ENCODE data around the gene RASA3. TPM values are rescaled to one million over a fixed set of nuclear protein-coding genes. Genes with fewer than 3 reads are reported as not detected.
A peak's percentile ranks its signal among the peaks of the same experiment; 100 is the strongest.
"Not testable (repeated sequence)": the region's sequence is repeated elsewhere in the genome, so short reads cannot be mapped to it uniquely, and the experiment has no call there.

RASA3 gene
- total RNA-seq, 3 donors from 2014 or later (not counting 1 experiment from before 2014, with no cell fraction given): 252 to 277 (median 274) TPM

GRCh38 chr13:114115191-114115671, 17.2 kb downstream of the RASA3 start:
- no peak for TF ChIP-seq CTCF (IDR thresholded peaks at IDR 0.05)
- Histone ChIP-seq H3K27ac (ENCODE audit: low read length) (peak overlapping the region; percentile 65), H3K4me3 (ENCODE audit: low read length) (no peak overlapping the region), H3K36me3 (ENCODE audit: control insufficient read depth, insufficient read depth, low read length) (peaks cover 31% of the 10 kb centered on the region), H3K27me3 (ENCODE audit: control insufficient read depth, insufficient read depth, low read length) (no peaks in the 10 kb centered on the region), H3K9me3 (ENCODE audit: control insufficient read depth, insufficient read depth, low read length) (no peaks in the 10 kb centered on the region), H3K4me1 (ENCODE audit: control insufficient read depth, insufficient read depth, low read length) (peaks cover 84% of the 10 kb centered on the region)
- Mint-ChIP-seq H3K36me3 (no peaks in the 10 kb centered on the region), H3K4me3 (peak overlapping the region; percentile 81), H3K27ac (peak overlapping the region; percentile 91 to 92), H3K9me3 (no peaks in the 10 kb centered on the region), H3K4me1 (peaks cover 52 to 74% of the 10 kb centered on the region in 2 donors), H3K27me3 (ENCODE audit: low read depth in 2 of 2) (no peaks in the 10 kb centered on the region)
- WGBS (ENCODE audit: insufficient coverage): 57% methylated on average over 25 of the region's 25 CpGs
- ATAC-seq (peak; percentile 33 to 58 (median 48)), DNase-seq (peak in 1 of 2 donors; percentile 46)
- intact Hi-C loops (cut with micrococcal nuclease): no loop called here

DNA sequence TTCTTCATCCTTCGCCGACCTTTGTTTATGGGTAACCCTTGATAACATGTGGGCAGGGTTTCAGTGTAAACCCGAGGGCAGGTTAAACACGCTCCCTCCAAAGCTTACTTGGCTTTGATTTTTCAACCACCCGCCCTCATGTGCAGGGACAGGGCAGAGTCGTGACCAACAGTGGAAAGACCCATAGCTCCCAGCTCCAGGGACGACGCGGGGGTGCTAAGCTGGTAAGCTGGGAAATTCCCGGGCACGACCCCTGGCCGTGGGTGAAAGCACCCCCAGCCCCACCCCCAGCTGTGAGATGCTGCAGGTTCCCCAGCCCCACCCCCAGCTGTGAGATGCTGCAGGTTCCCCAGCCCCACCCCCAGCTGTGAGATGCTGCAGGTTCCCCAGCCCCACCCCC, 17.8 kb downstream of the RASA3 start:
- H3K27me3 Mint-ChIP-seq (ENCODE audit: low read depth in 2 of 2); H3K27me3 ChIP-seq (ENCODE audit: control insufficient read depth, insufficient read depth, low read length); H3K9me3 ChIP-seq (ENCODE audit: control insufficient read depth, insufficient read depth, low read length); H3K4me3 ChIP-seq (ENCODE audit: low read length); H3K36me3 Mint-ChIP-seq; intact Hi-C loops (cut with micrococcal nuclease); ATAC-seq; H3K9me3 Mint-ChIP-seq: not testable (repeated sequence)
- peak in 1 of 2 donors; percentile 19 for DNase-seq
- Histone ChIP-seq H3K4me1 (ENCODE audit: control insufficient read depth, insufficient read depth, low read length) (peaks cover 87% of the 10 kb centered on the region), H3K36me3 (ENCODE audit: control insufficient read depth, insufficient read depth, low read length) (peaks cover 31% of the 10 kb centered on the region), H3K27ac (ENCODE audit: low read length) (peak overlapping the region; percentile 40)
- 57% methylated on average over 12 of the region's 12 CpGs for WGBS (ENCODE audit: insufficient coverage)
- Mint-ChIP-seq H3K27ac (peak overlapping the region; percentile 91 to 92), H3K4me3 (peak overlapping the region; percentile 76), H3K4me1 (peaks cover 57 to 78% of the 10 kb centered on the region in 2 donors)

- Histone ChIP-seq H3K9me3 (ENCODE audit: control insufficient read depth, insufficient read depth, low read length) (no peaks in the 10 kb centered on the region), H3K36me3 (ENCODE audit: control insufficient read depth, insufficient read depth, low read length) (peaks cover 31% of the 10 kb centered on the region), H3K4me3 (ENCODE audit: low read length) (no peak overlapping the region), H3K27ac (ENCODE audit: low read length) (peak overlapping the region; percentile 40), H3K27me3 (ENCODE audit: control insufficient read depth, insufficient read depth, low read length) (no peaks in the 10 kb centered on the region), H3K4me1 (ENCODE audit: control insufficient read depth, insufficient read depth, low read length) (peaks cover 87% of the 10 kb centered on the region)
- Mint-ChIP-seq H3K9me3 (no peaks in the 10 kb centered on the region), H3K27ac (peak overlapping the region; percentile 91 to 92), H3K36me3 (no peaks in the 10 kb centered on the region), H3K4me1 (peaks cover 59 to 78% of the 10 kb centered on the region in 2 donors), H3K4me3 (peak overlapping the region; percentile 76), H3K27me3 (ENCODE audit: low read depth in 2 of 2) (no peaks in the 10 kb centered on the region)
- WGBS (ENCODE audit: insufficient coverage): 75% methylated on average over 18 of the region's 18 CpGs
- no peak for TF ChIP-seq CTCF (IDR thresholded peaks at IDR 0.05)
- no peak for ATAC-seq
- peak in 1 of 2 donors; percentile 14 for DNase-seq
- intact Hi-C loops (cut with micrococcal nuclease): no loop called here
Observed at GRCh38 chr13:114114006-114114640, 18.3 kb downstream of the RASA3 start.

DNA sequence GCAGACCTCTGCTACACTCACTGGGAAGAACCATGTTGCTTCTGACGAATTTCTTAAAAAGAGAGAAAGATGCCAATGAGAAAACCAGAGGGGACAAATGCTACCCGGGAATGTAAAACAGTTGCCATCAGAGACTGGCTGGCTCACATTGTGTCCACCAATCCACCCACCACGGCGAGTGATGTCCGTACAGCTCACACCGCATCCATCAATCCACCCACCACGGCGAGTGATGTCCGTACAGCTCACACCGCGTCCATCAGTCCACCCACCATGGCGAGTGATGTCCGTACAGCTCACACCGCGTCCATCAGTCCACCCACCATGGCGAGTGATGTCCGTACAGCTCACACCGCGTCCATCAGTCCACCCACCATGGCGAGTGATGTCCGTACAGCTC, 19.0 kb downstream of the RASA3 start:
- intact Hi-C loops (cut with micrococcal nuclease); H3K36me3 Mint-ChIP-seq: not testable (repeated sequence)

More for the DNA sequence above, 19.0 kb downstream of the RASA3 start:
- peak overlapping the region; percentile 66 for H3K4me3 Mint-ChIP-seq
- H3K9me3 Mint-ChIP-seq; H3K27me3 Mint-ChIP-seq (ENCODE audit: low read depth in 2 of 2); ATAC-seq; DNase-seq; H3K9me3 ChIP-seq (ENCODE audit: control insufficient read depth, insufficient read depth, low read length); H3K4me3 ChIP-seq (ENCODE audit: low read length); H3K27me3 ChIP-seq (ENCODE audit: control insufficient read depth, insufficient read depth, low read length): not testable (repeated sequence)
- peaks cover 59 to 78% of the 10 kb centered on the region in 2 donors for H3K4me1 Mint-ChIP-seq
- peak overlapping the region; percentile 80 to 91 for H3K27ac Mint-ChIP-seq
- H3K36me3 ChIP-seq (ENCODE audit: control insufficient read depth, insufficient read depth, low read length): peaks cover 37% of the 10 kb centered on the region
- H3K4me1 ChIP-seq (ENCODE audit: control insufficient read depth, insufficient read depth, low read length): peaks cover 88% of the 10 kb centered on the region
- peak overlapping the region; percentile 26 for H3K27ac ChIP-seq (ENCODE audit: low read length)
- 90% methylated on average over 6 of the region's 21 CpGs for WGBS (ENCODE audit: insufficient coverage)

Measured in natural killer cell (primary cell).